ENCODE measurements around the gene ZNF436. TPM values are rescaled to one million over a fixed set of nuclear protein-coding genes. Genes with fewer than 3 reads are reported as not detected.

The ZNF436 gene
- total and polyA plus RNA-seq, 2 of the 13 experiments (the other 11 are each of a cell fraction or from before 2014, with no cell fraction given): 4.3 to 9.9 TPM

GRCh38 chr1:23358310-23358875 lies 11.2 kb downstream of the ZNF436 start (continued):
- TF ChIP-seq ZNF576 (CRISPR knock-in tag; IDR thresholded peaks at IDR 0.05) (no peak), HINFP (CRISPR knock-in tag; IDR thresholded peaks at IDR 0.05; ENCODE audit: low read depth) (no peak), SRSF1 (optimal IDR thresholded peaks at IDR 0.05; ENCODE audit: low read depth, low read length) (no peak), ZNF260 (CRISPR knock-in tag; IDR thresholded peaks at IDR 0.05; ENCODE audit: borderline replicate concordance, low read depth) (no peak), PCBP2 (optimal IDR thresholded peaks at IDR 0.05; ENCODE audit: low read depth, low read length, poor library complexity, severe bottlenecking) (no peak), KIAA2018 (CRISPR knock-in tag; IDR thresholded peaks at IDR 0.05; ENCODE audit: borderline replicate concordance) (no peak)

All from HepG2 (cell line).